Measurements from ENCODE around the gene KCNF1. TPM values are rescaled to one million over a fixed set of nuclear protein-coding genes. Genes with fewer than 3 reads are reported as not detected.

The KCNF1 gene
- total RNA-seq, 1 donor from 2014 or later: 1.6 TPM

- H3K36me3 ChIP-seq (ENCODE audit: insufficient read depth, low read length): no peaks in the 10 kb centered on the region
- Mint-ChIP-seq H3K4me3 (ENCODE audit: unreplicated experiment) (no peak overlapping the region), H3K9me3 (ENCODE audit: unreplicated experiment) (peaks cover 8% of the 10 kb centered on the region), H3K27ac (ENCODE audit: unreplicated experiment) (no peak overlapping the region), H3K4me1 (ENCODE audit: low read depth, unreplicated experiment) (peaks cover 20% of the 10 kb centered on the region), H3K27me3 (ENCODE audit: low read depth, unreplicated experiment) (peaks cover 7% of the 10 kb centered on the region), H3K36me3 (ENCODE audit: low read depth, unreplicated experiment) (no peaks in the 10 kb centered on the region)
- no peak overlapping the region for H3K9ac ChIP-seq (ENCODE audit: low read length)
- H3K4me1 ChIP-seq (ENCODE audit: insufficient read depth, low read length): peaks cover 45% of the 10 kb centered on the region
- no peak overlapping the region for H3K4me2 ChIP-seq (ENCODE audit: low read length)
- no peak overlapping the region for H3K27ac ChIP-seq (ENCODE audit: low read depth, low read length)
- no peaks in the 10 kb centered on the region for H4K20me1 ChIP-seq (ENCODE audit: insufficient read depth, low read length)
- no peaks in the 10 kb centered on the region for H3K79me2 ChIP-seq (ENCODE audit: insufficient read depth, low read length)
- H3K27me3 ChIP-seq (ENCODE audit: insufficient read depth, low read length): no peaks in the 10 kb centered on the region
- TF ChIP-seq, protein P1, sequence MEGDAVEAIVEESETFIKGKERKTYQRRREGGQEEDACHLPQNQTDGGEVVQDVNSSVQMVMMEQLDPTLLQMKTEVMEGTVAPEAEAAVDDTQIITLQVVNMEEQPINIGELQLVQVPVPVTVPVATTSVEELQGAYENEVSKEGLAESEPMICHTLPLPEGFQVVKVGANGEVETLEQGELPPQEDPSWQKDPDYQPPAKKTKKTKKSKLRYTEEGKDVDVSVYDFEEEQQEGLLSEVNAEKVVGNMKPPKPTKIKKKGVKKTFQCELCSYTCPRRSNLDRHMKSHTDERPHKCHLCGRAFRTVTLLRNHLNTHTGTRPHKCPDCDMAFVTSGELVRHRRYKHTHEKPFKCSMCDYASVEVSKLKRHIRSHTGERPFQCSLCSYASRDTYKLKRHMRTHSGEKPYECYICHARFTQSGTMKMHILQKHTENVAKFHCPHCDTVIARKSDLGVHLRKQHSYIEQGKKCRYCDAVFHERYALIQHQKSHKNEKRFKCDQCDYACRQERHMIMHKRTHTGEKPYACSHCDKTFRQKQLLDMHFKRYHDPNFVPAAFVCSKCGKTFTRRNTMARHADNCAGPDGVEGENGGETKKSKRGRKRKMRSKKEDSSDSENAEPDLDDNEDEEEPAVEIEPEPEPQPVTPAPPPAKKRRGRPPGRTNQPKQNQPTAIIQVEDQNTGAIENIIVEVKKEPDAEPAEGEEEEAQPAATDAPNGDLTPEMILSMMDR (IDR thresholded peaks at IDR 0.05; ENCODE audit: insufficient read depth, low read depth, low read length): no peak
- no peak for TF ChIP-seq EZH2 (IDR thresholded peaks at IDR 0.05; ENCODE audit: insufficient read depth, low read length)
- no peaks in the 10 kb centered on the region for H3K9me3 ChIP-seq (ENCODE audit: insufficient read depth, low read depth, low read length)
- H3K4me3 ChIP-seq (ENCODE audit: insufficient read depth, low read depth, low read length): no peak overlapping the region
- DNase-seq (ENCODE audit: low read depth): no peak
- no peak for FAIRE-seq
- H2AFZ ChIP-seq (ENCODE audit: low read depth, low read length): peak overlapping the region; percentile 4
These were observed 22.0 kb downstream of the KCNF1 start for GRCh38 chr2:10933700-10934225.

GRCh38 chr2:10934308-10934978, 22.7 kb downstream of the KCNF1 start:
- H3K9ac ChIP-seq (ENCODE audit: low read length): no peak overlapping the region

More at GRCh38 chr2:10934308-10934978, 22.7 kb downstream of the KCNF1 start:
- Histone ChIP-seq H3K27ac (ENCODE audit: low read depth, low read length) (no peak overlapping the region), H3K4me1 (ENCODE audit: insufficient read depth, low read length) (peaks cover 45% of the 10 kb centered on the region), H4K20me1 (ENCODE audit: insufficient read depth, low read length) (no peaks in the 10 kb centered on the region), H3K4me3 (ENCODE audit: insufficient read depth, low read depth, low read length) (no peak overlapping the region), H3K27me3 (ENCODE audit: insufficient read depth, low read length) (no peaks in the 10 kb centered on the region), H3K4me2 (ENCODE audit: low read length) (no peak overlapping the region), H3K36me3 (ENCODE audit: insufficient read depth, low read length) (no peaks in the 10 kb centered on the region), H2AFZ (ENCODE audit: low read depth, low read length) (peak overlapping the region; percentile 4), H3K79me2 (ENCODE audit: insufficient read depth, low read length) (no peaks in the 10 kb centered on the region), H3K9me3 (ENCODE audit: insufficient read depth, low read depth, low read length) (peaks cover 5% of the 10 kb centered on the region)
- H3K27me3 Mint-ChIP-seq (ENCODE audit: low read depth, unreplicated experiment): peaks cover 3% of the 10 kb centered on the region
- H3K4me1 Mint-ChIP-seq (ENCODE audit: low read depth, unreplicated experiment): peaks cover 20% of the 10 kb centered on the region
- DNase-seq (ENCODE audit: low read depth): no peak
- peaks cover 14% of the 10 kb centered on the region for H3K9me3 Mint-ChIP-seq (ENCODE audit: unreplicated experiment)
- TF ChIP-seq, protein P1 (IDR thresholded peaks at IDR 0.05; ENCODE audit: insufficient read depth, low read depth, low read length): no peak
- no peak for TF ChIP-seq EZH2 (IDR thresholded peaks at IDR 0.05; ENCODE audit: insufficient read depth, low read length)
- no peak for FAIRE-seq
- no peaks in the 10 kb centered on the region for H3K36me3 Mint-ChIP-seq (ENCODE audit: low read depth, unreplicated experiment)
- H3K4me3 Mint-ChIP-seq (ENCODE audit: unreplicated experiment): no peak overlapping the region
- no peak overlapping the region for H3K27ac Mint-ChIP-seq (ENCODE audit: unreplicated experiment)
